Neural progenitor cell (in vitro differentiated cells): ENCODE measurements around the gene STUB1.

Experiments
- EZH2 ChIP-seq: fragments of 200-600 bp; sonication (generic); IDR thresholded peaks from 2 replicates; pipeline ENCODE4 v1.6.1; 2017; ENCODE audit warnings: antibody characterized with exemption, mild to moderate bottlenecking, moderate library complexity
- TF ChIP-seq, protein P1 (sequence below): fragments of 200-600 bp; sonication (generic); IDR thresholded peaks from 2 replicates; pipeline ENCODE4 v1.5.1; 2017; ENCODE audit warnings: antibody characterized with exemption, mild to moderate bottlenecking

DNA sequence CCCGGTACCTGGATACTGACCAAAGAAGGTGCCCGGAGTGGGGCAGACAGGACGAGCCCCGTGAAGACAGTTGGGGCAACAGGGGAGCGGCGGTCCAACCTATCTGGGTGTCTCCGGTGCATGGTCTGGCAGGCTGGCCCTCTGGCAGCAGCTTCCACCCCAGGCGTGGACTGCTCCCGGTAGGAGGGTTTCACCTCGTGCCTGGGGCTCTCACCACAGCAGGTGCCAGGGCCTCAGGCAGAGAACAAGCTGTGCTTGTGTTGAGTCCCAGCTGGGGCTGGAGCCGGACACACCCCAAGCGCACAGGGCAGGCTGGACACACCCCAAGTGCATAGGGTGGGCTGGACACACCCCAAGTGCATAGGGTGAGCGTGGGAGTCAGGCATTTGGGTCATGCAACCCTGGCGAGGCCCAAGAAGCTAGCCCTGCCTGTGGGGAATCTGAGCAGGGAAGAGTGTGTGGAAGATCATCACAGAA, 26.9 kb downstream of the STUB1 start:
- TF ChIP-seq EZH2, result no peak
- TF ChIP-seq, protein P1, sequence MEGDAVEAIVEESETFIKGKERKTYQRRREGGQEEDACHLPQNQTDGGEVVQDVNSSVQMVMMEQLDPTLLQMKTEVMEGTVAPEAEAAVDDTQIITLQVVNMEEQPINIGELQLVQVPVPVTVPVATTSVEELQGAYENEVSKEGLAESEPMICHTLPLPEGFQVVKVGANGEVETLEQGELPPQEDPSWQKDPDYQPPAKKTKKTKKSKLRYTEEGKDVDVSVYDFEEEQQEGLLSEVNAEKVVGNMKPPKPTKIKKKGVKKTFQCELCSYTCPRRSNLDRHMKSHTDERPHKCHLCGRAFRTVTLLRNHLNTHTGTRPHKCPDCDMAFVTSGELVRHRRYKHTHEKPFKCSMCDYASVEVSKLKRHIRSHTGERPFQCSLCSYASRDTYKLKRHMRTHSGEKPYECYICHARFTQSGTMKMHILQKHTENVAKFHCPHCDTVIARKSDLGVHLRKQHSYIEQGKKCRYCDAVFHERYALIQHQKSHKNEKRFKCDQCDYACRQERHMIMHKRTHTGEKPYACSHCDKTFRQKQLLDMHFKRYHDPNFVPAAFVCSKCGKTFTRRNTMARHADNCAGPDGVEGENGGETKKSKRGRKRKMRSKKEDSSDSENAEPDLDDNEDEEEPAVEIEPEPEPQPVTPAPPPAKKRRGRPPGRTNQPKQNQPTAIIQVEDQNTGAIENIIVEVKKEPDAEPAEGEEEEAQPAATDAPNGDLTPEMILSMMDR, result no peak
